CD1c-positive myeloid dendritic cell (primary cell): ENCODE measurements around the gene PIP5K1C.

Source experiments
- DNase-seq: peaks from one replicate; pipeline ENCODE4 v3.0.0-alpha.2; 2016; ENCODE audit errors: extremely low spot score

The PIP5K1C gene

DNA sequence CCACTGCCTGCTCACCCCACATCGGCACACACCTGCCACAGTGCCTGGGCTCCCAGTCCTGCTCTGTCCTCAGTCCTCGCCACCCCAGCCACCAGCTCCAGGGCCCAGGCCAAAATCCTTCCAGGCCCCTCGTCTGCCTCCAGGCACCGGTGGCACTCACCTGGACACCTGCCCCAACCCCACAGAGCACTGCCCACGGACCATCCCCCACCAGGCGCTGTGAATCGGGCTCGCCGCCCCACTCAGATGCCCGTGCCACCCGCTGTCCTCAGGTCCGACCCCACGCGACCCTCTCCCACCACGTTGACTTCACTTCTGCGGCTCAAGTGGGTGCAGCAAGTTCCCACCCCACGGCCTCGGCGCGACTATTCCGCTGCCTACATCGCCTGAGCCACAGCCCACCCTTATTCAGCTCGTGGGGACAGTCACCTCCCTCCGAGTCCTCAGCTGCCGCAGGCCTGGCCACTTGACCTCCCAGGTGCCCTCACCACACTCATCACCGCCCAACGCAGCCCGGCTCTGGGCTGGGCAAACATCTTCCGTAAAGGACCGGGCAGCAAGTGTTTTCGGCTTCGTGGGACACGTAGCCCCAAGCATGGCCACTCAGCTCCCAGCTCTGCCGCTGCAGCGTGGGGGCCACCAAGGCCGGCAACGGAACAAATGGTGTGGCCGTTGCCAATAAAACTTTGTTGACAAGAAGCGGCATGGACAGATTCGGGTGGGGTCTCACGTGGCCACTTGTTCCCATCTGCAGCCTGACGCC is 5.7 kb downstream of the PIP5K1C start:
- no peak for DNase-seq

DNA sequence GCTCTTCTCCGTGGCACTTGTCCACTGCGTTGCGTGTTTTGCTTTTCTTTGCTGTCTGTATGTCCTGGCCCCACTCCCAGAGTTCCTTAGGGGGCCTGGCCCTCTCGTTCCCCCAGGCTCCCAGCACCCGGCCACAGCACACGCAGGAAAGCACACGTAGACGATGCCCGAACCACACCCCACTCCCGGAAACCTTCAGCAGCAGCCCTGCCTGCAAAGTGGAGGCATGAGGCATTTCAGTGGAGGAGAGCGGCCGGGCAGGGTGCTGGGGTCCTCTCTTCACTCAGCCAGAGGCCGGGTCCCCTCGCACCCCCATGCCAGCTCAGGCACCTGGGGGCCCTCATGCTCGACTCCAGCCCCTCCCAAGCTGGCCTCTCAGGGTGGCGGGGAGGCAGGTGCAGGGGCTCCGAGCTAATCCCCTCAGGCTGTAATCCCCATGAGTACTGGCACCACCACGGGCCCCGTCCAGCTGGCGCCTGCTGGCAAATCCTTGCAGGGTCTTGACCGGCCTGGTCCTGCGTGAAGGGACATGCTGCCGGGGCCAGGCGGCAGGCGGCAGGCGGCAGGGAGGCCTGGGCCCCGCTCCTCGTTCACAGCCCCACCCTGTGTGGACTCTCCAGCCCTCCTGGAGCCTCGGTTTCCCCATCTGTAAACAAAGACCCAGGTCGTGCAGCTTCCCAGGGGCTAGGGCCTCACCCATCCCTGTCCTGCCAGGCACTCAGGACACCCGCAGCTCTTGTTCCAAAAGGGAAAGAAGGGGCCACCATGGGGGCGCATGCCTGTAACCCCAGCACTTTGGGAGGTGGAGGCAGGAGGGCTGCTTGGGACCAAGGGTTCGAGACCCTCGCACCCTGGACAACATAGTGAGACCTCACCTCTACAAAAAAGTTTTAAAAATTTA is 7.0 kb downstream of the PIP5K1C start:
- no peak for DNase-seq

DNA sequence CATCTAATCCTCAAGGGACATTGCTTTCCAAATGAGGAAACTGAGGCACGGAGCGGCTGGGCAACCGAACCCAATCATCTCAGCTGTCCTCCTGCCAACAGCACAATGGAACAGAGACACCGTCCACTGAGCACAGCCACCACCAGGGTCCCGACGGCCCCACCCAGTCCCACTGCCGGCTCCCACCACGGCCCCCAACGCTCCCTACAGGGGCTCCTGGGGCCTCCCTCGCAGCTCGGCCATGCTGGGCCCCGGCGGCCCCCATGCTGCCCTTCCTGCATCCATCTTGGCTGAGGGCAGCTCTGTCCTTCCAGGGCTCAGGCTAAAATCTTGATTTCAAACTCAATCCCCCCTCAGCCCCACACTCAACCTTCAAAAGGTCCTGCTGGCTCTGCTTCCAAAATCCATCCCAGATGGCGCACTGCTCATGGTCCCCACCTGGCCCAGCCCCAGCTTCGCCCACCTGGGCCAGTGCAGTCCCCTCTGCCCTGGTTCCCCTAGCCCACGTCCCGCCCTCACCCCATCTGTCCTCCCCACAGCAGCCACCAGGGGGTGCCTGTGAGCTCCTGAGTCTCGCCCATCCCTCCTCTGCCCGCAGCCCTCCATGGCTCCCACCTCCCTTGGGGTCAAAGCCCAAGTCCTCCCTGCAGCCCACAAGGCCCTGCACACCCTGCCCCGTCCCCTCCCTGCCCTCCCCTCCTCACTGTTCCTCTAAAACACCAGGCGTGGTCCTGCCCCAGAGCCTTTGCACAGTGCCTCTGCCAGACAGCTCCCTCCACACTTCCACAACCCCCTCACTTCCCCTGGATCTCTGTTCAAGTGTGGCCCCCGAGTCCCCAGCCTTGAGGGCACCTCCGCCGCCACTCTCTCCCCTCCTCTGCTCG is 7.9 kb downstream of the PIP5K1C start:
- peak; percentile 38 for DNase-seq

DNA sequence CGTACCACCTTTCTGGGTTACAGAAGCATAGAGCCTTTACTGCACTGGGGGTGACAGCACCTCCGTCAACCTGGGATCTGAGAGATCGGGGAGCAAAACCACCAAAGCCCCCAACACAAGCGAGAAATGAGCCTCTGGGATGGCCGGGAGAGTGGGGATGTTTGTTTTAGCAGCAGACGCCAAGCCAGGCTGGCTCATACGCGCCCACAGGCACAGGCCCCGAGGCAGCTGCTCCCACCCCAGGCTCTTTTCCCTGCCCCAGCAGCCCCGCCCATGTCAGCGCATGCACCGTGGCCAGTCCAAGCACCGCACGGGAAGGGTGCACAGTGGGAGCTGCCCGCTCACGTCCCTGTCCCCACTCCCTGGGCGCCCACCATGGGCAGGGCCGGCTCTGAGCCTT is 8.5 kb downstream of the PIP5K1C start:
- DNase-seq, result no peak

DNA sequence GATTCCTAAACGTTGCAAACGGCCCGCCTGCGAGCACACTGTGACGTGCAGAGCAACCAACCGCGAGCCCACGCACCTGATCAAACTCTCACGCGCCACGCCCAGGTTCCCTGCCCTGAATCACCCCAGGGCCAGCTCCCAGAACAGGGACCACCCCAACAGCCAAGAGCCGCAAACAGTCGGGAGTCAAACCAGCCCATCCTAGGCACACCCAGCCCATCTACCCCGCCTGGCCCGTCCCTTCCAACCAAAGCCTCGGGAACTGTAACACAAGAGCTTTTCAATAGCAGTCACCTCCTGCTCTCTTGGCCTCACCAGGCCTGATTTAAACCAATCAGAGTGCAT is 8.9 kb downstream of the PIP5K1C start:
- no peak for DNase-seq

DNA sequence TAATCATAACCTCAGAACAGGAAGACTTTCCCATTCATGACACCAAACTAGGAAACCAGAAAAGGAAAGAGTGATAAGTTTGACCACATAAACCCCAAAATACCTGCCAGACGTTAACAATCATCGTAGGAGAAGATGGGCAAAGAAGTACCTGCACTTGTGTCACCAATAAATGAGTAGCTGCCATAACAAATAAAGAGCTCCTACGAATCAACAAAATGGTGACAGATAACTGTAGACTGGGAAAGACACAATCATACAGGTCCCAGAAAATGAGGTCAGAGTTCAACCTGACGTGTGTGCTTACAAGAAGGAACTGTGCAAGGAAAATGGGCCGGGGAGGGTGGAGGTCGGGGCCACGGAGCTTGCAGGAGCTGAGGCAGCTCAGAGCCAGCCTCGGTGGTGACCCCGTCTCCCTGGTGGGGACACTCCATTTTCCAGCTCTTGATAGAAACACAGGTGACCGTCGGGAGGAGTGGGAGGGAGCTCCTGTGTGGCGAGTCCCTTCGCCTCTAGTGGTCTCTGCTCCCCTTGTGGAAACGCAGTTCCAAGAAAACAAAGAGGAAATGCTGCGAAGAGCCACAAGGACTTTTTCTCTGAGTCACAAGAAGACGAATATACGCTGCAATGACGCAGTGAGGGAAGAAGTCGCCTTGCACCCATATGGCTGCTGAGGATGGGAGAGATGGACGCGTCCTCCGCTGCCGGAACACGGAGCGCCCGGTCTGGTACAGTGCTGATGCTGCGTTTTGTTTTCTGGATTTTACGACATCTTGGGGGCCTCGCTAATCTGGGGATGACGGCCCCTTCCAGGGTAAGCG is 9.5 kb downstream of the PIP5K1C start:
- DNase-seq, result peak; percentile 84

DNA sequence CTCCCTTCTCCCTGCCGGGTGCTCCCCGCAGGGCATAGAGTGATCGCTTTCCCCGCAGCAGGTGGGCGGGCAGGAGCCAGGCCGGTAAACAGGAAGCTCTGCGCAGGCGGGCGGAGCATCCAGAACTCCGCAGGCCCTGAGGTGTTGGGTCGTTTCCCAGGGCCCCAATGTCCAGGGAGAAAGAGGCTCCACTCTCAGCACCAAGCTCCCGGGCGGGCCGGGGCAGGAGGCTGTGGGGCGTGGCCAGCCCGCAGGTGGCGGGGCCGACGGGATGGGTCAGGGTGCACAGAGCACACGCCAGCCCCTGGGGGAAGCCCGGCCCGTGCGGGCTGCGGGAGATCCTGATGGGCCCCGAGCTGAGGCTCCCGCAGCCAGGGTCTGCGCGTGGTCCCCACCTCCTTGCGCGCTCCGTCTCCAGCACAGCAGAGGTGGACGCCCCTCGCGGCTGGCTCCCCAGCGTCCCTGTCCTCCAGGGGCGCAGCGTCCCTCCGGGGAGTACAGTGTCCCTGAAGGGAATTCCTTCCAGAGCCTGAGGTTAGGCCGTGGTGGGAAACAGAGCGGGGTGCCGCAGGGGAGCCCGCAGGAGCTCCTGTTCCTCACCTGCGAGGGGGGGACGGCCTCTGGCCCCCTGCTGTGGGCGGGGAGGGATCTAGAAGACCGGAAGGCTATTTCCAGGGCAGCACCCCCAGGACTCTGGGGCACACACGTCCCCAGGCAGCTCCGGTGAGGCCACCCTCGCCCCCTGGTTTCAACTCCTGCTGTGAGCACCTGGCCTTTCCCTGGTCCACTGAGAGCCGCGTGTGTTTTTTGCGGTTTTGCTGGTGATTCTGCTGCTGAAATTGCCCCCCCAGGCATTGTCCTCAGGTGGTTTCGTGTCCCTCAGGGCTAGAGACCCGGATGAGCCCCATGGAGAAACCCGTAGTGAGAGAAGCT is 12.2 kb downstream of the PIP5K1C start:
- peak; percentile 68 for DNase-seq

DNA sequence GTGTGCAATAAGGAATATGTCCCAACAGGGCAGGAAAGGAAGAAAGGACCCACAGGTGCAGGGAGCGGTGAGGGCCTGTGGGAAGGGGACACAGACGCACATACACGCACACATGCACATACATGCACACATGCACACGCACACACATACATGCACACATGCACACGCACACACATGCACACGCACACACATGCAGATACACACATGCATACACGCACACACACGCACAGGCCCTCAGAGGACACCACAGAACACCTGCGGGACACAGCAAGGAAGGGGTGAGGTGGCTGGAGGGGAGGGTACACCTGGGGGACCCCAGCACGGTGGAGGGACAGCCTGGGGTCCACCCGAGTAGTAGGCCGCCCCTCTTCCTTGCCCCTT is 12.9 kb downstream of the PIP5K1C start:
- DNase-seq, result no peak

DNA sequence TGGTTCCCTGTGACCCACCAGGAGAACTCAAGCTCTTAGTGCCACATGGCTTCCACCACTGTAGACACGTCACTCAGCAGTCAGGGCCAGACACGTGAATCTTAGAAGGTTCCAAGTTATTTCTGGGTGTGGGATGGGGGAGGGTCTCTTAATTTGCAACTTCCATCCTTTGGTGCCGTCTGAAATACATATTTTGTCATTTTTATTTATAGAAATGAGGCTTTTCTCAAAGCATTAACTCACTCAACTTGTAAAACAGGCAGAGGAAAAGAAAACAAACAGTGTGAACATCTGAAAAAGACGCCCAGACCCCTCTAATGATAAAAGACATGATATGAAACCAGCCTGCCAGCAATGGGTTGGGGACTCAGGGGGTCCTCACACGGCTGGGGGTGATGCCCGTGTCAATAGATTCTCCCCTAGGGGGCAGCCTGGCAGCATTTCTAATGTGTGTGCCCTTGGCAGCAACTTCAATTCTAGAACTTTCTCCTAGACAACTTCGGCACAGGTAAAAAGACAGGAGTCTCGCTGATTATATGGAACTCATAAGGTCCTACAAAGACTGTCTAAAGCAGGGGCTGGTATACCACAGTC is 15.4 kb downstream of the PIP5K1C start:
- DNase-seq, result no peak

DNA sequence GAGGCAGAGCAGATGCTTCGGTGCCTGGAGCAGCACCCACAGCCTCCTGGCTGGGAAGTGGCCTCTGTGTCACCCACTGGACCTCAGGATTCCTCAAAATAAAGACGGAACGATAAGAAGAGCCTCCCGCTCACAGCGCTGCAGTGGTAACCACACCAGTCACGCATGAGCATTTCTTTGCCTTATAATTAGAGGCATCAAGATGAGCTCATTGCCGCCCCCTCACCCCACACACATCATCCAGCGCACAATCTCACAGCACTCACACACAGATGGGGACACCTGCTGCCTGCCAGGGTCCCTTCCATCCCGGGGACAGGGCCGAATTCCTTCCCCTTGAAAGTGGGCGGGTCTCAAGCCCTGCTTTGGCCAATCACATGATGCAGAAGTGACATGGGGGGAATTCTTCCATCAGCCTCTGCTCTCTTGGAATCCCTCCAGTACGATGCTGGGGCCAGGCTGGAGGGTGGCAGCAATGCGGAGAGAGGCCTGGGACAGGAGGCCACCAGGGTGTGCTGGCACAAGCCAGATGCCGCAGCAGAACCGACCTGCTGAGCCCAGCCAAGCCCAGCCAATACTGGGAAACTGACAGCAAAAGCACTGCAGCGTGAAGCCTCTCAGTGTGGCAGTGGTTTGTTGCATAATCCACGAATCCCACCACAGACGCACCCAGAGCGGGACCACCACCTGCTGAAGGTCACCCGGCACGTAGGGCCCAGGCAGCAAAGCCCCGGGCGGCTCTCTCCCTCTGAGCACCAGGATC is 16.0 kb downstream of the PIP5K1C start:
- DNase-seq, result peak; percentile 92

DNA sequence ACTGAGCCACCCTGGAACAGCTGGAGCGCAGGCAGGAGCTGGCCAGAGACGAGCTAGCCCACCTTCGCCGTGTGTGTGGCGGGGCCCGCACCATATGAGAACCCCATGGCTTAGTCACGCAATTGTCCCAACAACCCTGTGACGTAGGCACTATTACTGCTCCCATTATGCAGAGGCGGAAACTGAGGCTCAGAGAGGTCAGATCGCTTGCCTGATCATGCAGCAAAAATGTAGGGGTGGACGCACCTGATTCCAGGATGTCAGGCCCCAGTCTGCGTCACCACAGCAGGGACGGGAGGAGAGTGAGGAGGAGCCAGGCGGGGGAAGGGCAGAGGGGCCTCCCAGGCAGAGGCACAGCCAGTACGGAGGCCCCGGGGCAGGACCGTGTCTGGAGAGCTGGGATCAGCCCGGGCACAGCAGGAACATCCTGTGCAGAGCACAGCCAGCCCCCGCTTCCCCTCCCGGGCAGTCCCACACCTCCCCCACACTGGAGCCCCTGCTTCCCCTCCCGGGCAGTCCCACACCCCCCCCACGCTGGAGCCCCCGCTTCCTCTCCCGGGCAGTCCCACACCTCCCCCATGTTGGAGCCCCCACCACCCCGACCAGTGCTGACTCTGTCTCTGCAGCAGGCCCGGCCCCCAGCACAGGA is 16.7 kb downstream of the PIP5K1C start:
- DNase-seq, result no peak

DNA sequence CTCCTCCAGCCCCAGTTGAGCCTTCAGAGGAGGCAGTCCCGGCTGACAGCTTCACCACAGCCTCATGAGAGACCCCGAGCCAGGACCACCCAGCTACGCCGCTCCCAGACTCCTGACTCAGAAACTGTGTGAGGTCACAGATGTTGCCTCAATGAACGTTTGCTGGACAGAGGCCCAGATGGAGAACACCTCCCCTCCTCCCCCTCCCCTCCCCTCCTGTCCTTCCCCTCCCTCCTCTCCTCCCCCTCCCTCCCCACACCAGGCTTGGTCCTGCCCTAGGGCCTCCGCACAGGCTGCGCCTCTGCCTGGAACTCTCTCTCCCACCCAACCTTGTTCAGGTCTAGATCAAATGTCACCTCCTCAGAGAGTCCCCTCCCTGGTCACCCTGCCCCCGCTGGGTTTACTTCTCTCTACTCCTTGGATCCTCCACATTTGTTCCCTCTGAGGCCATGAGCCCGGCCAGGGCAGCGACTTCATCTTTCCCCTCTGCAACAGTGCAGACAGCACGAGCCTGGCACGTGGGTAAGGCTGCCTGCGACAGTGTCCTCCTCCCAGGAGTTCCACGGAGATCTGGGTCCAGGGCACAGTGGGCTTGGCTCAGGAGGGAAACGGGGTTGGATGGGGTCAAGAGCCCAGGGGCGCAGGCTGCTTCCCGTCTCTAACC is 17.4 kb downstream of the PIP5K1C start:
- DNase-seq, result no peak

DNA sequence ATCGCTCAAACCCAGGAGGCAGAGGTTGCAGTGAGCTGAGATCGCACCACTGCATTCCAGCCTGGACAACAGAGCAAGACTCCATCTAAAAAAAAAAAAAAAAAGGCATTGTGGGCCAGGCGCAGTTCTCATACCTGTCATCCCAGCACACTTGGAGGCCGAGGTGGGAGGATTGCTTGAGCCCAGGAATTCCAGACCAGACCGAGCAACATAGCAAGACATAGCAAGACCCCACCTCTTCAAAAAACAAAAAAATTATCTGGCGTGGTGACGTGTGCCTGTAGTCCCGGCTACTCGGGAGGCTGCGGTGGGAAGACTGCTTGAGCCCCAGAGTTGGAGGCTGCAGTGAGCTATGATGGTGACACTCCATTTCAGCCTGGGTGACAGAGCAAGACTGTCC is 18.0 kb downstream of the PIP5K1C start:
- DNase-seq, result no peak

DNA sequence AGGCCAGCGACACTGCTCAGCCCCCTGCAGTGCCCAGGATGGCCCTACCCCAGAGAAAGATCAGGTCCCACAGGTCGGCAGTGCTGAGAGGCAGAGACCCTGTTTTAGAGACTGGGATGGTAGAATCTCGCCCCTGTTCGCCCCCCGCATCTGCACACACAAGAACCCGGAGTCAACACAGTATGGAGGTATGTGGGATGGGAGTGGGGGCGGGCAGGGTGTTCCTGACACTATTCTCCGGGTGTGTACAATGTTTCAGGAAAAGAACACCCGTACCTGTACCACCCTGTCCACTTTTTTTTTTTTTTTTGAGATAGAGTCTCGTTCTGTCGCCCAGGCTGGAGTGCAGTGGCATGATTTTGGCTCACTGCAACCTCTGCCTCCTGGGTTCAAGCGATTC is 19.3 kb downstream of the PIP5K1C start:
- no peak for DNase-seq

DNA sequence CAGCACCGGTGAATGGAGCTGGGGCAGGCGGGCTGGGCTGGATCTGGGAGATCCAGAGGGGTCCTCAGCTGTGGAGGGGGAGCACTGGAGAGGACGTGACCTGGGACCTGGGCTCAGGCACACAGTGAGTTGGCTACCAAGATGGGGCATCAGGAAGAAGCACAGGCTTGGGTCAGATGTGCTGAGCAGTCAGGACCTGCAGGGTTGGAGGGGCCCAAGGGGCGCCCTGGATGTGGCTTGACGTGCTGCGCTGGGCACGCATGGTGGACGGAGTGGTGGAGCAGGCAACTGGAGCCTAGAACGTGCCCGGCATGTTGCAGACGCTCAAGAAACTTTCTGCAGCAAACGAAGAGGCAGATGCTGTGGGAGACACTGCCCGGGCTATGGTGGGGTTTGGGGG is 20.7 kb downstream of the PIP5K1C start:
- DNase-seq, result no peak

DNA sequence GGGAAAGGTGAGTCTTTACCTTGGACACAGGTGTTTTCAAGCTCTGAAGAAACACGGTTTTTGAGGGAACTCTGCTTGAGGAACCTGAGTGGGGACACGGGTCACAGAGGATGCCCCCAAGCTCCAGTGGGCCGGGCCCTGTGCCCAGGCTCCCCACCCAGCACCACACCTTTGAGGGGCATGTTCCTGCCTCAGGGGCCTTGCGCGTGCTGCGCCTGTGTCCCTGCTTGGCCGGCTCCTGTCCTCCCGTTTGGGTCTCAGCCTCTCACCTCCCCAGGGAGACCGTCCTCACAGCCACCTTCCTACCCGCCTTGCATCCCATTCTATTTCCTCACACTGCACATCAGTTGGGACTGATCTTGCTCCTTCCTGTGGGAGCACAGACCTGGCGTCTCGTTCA is 21.1 kb downstream of the PIP5K1C start:
- no peak for DNase-seq

DNA sequence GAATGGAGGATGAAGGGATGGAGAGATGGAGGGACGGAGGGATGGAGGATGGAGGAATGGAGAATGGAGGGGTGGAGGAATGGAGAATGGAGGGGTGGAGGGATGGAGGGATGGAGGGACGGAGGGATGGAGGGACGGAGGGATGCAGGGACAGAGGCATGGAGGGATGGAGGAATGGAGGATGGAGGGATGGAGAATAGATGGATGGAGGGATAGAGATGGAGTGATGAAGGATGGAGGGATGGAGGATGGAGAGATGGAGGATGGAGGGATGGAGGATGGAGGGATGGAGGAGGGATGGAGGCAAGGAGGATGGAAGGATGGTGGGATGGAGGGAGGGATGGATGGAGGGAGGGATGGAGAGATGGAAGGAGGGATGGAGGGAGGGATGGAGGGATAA is 22.1 kb downstream of the PIP5K1C start:
- no peak for DNase-seq
